ENCODE measurements around the gene BCDIN3D. TPM values are rescaled to one million over a fixed set of nuclear protein-coding genes. Genes with fewer than 3 reads are reported as not detected.

BCDIN3D gene
- total and polyA plus RNA-seq, 2 experiments from 2014 or later: 3.7 to 4.2 TPM

DNA sequence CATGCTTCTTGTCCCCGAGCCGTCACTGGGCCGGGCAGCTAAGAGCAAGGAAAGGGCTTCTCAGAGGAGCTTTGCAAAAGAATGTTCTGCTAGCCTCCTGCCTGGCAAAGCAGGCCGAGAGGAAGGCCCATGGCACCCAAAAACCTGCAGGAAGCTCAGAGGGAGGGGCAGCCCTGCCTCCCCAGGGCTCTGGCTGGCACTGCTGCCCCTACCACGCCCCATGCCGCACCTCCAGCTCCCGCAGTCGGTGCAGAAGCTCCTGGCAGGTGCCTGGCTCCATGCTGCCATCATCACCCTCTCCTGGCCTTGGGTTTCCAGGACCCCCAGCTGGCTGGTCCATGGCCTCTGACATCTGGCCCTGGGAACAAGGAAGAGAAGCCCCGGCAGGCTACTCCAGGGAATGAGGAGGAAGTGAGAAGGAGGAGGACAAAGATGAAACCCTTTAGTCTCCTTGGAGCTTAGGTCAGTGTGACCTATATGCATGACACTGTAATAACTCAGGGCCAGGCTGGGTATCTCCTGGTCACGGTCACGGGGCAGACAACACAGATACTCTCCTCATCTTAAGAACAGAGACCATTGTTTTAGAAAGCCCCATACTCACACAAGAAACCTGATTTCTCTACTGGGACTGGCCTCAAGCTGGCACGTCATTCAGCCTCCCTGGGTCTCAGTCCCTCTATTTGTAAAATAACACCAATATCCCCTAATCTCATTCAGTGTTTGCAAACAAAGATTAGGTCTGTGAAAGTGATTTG, 39.0 kb downstream of the BCDIN3D start:
- Histone ChIP-seq H4K20me1 (ENCODE audit: insufficient read depth) (0 out of 2 replicates have a peak, but pooled peaks cover 4% of the 10 kb centered on the region), H3K36me3 (ENCODE audit: low read depth) (peaks cover 30% of the 10 kb centered on the region; the same call in 1 of the 2 replicates)

GRCh38 chr12:49801141-49802063, 41.5 kb downstream of the BCDIN3D start:
- Histone ChIP-seq H3F3A (ENCODE audit: insufficient read depth) (no peaks in the 10 kb centered on the region), H3K27ac (no peak overlapping the region), H3K4me3 (no peak overlapping the region), H3K9ac (no peak overlapping the region), H2AFZ (no peak overlapping the region), H3K79me2 (ENCODE audit: insufficient read depth) (peaks cover 4% of the 10 kb centered on the region), H3K4me2 (ENCODE audit: unreplicated experiment) (no peak overlapping the region), H3K4me1 (ENCODE audit: insufficient read depth) (no peaks in the 10 kb centered on the region), H4K20me1 (ENCODE audit: insufficient read depth) (no peaks in the 10 kb centered on the region), H3K9me2 (ENCODE audit: insufficient read depth) (no peaks in the 10 kb centered on the region), H3K36me3 (ENCODE audit: low read depth) (peaks cover 32% of the 10 kb centered on the region; the same call in 1 of the 2 replicates), H3K27me3 (replicated peaks; ENCODE audit: insufficient read depth) (no peaks in the 10 kb centered on the region), H3K9me3 (ENCODE audit: low read depth) (no peaks in the 10 kb centered on the region)
- TF ChIP-seq EZH2phosphoT487 (IDR thresholded peaks at IDR 0.05; ENCODE audit: insufficient read depth, low read depth): no peak
- WGBS, 2 experiments (ENCODE audit: low coverage in 1 of 2, low lambda C conversion rate in 2 of 2, missing lambda C conversion rate in 2 of 2): 73 to 74% methylated on average over 17 of the region's 17 CpGs
- no peak for DNase-seq
- in situ Hi-C loops (cut with MboI): no loop called here

More for the DNA sequence above, 39.0 kb downstream of the BCDIN3D start:
- H3F3A ChIP-seq (ENCODE audit: insufficient read depth): no peaks in the 10 kb centered on the region
- H3K4me1 ChIP-seq (ENCODE audit: insufficient read depth): no peaks in the 10 kb centered on the region
- no peak overlapping the region for H3K9ac ChIP-seq
- DNase-seq: no peak
- TF ChIP-seq EZH2phosphoT487 (IDR thresholded peaks at IDR 0.05; ENCODE audit: insufficient read depth, low read depth): no peak
- no peak for TF ChIP-seq EZH2 (IDR thresholded peaks at IDR 0.05; ENCODE audit: insufficient read depth, poor library complexity, severe bottlenecking)
- 90% methylated on average over 11 to 12 of the region's 12 CpGs for WGBS, 2 experiments (ENCODE audit: low coverage in 1 of 2, low lambda C conversion rate in 2 of 2, missing lambda C conversion rate in 2 of 2)
- no peaks in the 10 kb centered on the region for H3K9me3 ChIP-seq (ENCODE audit: low read depth)
- H3K4me2 ChIP-seq (ENCODE audit: unreplicated experiment): no peak overlapping the region
- no peak overlapping the region for H3K4me3 ChIP-seq
- no peak overlapping the region for H2AFZ ChIP-seq
- H3K27ac ChIP-seq: no peak overlapping the region
- in situ Hi-C loops (cut with MboI): no loop called here
- no peaks in the 10 kb centered on the region for H3K27me3 ChIP-seq (replicated peaks; ENCODE audit: insufficient read depth)
- H3K79me2 ChIP-seq (ENCODE audit: insufficient read depth): peaks cover 4% of the 10 kb centered on the region
- no peaks in the 10 kb centered on the region for H3K9me2 ChIP-seq (ENCODE audit: insufficient read depth)

GRCh38 chr12:49800421-49801140, 42.3 kb downstream of the BCDIN3D start:
- Histone ChIP-seq H3K36me3 (ENCODE audit: low read depth) (peaks cover 32% of the 10 kb centered on the region; the same call in 1 of the 2 replicates), H3K27me3 (replicated peaks; ENCODE audit: insufficient read depth) (no peaks in the 10 kb centered on the region), H3K79me2 (ENCODE audit: insufficient read depth) (peaks cover 4% of the 10 kb centered on the region), H3K9me3 (ENCODE audit: low read depth) (no peaks in the 10 kb centered on the region), H3K4me2 (ENCODE audit: unreplicated experiment) (no peak overlapping the region), H3F3A (ENCODE audit: insufficient read depth) (no peaks in the 10 kb centered on the region), H3K27ac (no peak overlapping the region), H3K9ac (no peak overlapping the region), H3K4me1 (ENCODE audit: insufficient read depth) (no peaks in the 10 kb centered on the region), H3K9me2 (ENCODE audit: insufficient read depth) (no peaks in the 10 kb centered on the region), H2AFZ (no peak overlapping the region), H4K20me1 (ENCODE audit: insufficient read depth) (no peaks in the 10 kb centered on the region), H3K4me3 (no peak overlapping the region)
- 91 to 92% methylated on average over 11 of the region's 11 CpGs for WGBS, 2 experiments (ENCODE audit: low coverage in 1 of 2, low lambda C conversion rate in 2 of 2, missing lambda C conversion rate in 2 of 2)
- TF ChIP-seq EZH2phosphoT487 (IDR thresholded peaks at IDR 0.05; ENCODE audit: insufficient read depth, low read depth) (no peak), EZH2 (IDR thresholded peaks at IDR 0.05; ENCODE audit: insufficient read depth, poor library complexity, severe bottlenecking) (no peak)
- in situ Hi-C loops (cut with MboI): no loop called here
- DNase-seq: no peak

DNA sequence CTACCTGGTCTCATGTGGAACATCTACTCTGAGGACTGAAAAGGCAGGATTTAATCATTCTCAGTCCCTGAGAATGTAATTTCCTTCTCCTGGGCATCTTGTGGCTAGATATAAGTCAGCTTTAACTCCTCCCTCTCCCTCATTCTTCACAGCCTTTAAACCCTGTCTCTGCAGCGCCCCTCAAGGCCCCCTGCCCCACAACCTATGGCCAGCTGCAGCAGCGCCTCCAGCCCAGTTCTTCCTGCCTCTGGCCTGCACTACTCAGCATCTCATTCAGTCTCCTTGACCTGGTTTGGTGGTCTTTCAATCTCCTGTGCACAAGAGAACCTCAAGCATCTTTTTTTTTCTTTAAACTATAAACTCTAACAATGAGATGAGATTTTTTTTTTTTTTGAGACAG, 44.0 kb downstream of the BCDIN3D start:
- Histone ChIP-seq H3F3A (ENCODE audit: insufficient read depth) (no peaks in the 10 kb centered on the region), H3K36me3 (ENCODE audit: low read depth) (peaks cover 28% of the 10 kb centered on the region; the same call in 1 of the 2 replicates)

More for the DNA sequence above, 44.0 kb downstream of the BCDIN3D start:
- Histone ChIP-seq H3K9me3 (ENCODE audit: low read depth) (no peaks in the 10 kb centered on the region), H3K9ac (no peak overlapping the region), H3K9me2 (ENCODE audit: insufficient read depth) (no peaks in the 10 kb centered on the region), H4K20me1 (ENCODE audit: insufficient read depth) (no peaks in the 10 kb centered on the region), H3K4me2 (ENCODE audit: unreplicated experiment) (no peak overlapping the region), H3K79me2 (ENCODE audit: insufficient read depth) (no peaks in the 10 kb centered on the region; the same call in 1 of the 2 replicates), H3K27ac (no peak overlapping the region), H3K4me3 (no peak overlapping the region), H3K4me1 (ENCODE audit: insufficient read depth) (no peaks in the 10 kb centered on the region), H3K27me3 (replicated peaks; ENCODE audit: insufficient read depth) (no peaks in the 10 kb centered on the region), H2AFZ (no peak overlapping the region)
- in situ Hi-C loops (cut with MboI): no loop called here
- no peak for DNase-seq
- 95 to 100% methylated on average over 2 of the region's 2 CpGs for WGBS, 2 experiments (ENCODE audit: low coverage in 1 of 2, low lambda C conversion rate in 2 of 2, missing lambda C conversion rate in 2 of 2)
- no peak for TF ChIP-seq EZH2 (IDR thresholded peaks at IDR 0.05; ENCODE audit: insufficient read depth, poor library complexity, severe bottlenecking)

All from GM23248 (cell line).